HEK293 (cell line): ENCODE results near the gene SPRED2.

Experiments
- CTCF ChIP-seq: fragments of 450-650 bp; formaldehyde crosslinking; IDR thresholded peaks from 2 replicates; pipeline ENCODE4 v1.5.1; 2016; ENCODE audit warnings: missing biosample characterization, missing genetic modification characterization
- ZNF211 ChIP-seq: fragments of 450-650 bp; formaldehyde crosslinking; IDR thresholded peaks from 2 replicates; pipeline ENCODE4 v1.5.1; 2016; ENCODE audit warnings: low read depth, missing biosample characterization, missing genetic modification characterization
- ZNF558 ChIP-seq: fragments of 450-650 bp; formaldehyde crosslinking; IDR thresholded peaks from 2 replicates; pipeline ENCODE4 v1.5.1; 2016; ENCODE audit warnings: missing biosample characterization, missing genetic modification characterization
- TF ChIP-seq, protein P1 (sequence below): fragments of 450-650 bp; formaldehyde crosslinking; IDR thresholded peaks from 2 replicates; pipeline ENCODE4 v1.5.1; 2017; ENCODE audit warnings: missing biosample characterization, missing genetic modification characterization

GRCh38 chr2:65275141-65275915 lies 157.1 kb downstream of the SPRED2 start:
- TF ChIP-seq, protein P1, sequence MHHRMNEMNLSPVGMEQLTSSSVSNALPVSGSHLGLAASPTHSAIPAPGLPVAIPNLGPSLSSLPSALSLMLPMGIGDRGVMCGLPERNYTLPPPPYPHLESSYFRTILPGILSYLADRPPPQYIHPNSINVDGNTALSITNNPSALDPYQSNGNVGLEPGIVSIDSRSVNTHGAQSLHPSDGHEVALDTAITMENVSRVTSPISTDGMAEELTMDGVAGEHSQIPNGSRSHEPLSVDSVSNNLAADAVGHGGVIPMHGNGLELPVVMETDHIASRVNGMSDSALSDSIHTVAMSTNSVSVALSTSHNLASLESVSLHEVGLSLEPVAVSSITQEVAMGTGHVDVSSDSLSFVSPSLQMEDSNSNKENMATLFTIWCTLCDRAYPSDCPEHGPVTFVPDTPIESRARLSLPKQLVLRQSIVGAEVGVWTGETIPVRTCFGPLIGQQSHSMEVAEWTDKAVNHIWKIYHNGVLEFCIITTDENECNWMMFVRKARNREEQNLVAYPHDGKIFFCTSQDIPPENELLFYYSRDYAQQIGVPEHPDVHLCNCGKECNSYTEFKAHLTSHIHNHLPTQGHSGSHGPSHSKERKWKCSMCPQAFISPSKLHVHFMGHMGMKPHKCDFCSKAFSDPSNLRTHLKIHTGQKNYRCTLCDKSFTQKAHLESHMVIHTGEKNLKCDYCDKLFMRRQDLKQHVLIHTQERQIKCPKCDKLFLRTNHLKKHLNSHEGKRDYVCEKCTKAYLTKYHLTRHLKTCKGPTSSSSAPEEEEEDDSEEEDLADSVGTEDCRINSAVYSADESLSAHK (tag by site-specific recombination): no peak
- TF ChIP-seq ZNF211 (tag by site-specific recombination) (no peak), CTCF (tag by site-specific recombination) (no peak), ZNF558 (tag by site-specific recombination) (no peak)
